ENCODE results near the gene LEO1.
"Not testable (repeated sequence)": the region's sequence is repeated elsewhere in the genome, so short reads cannot be mapped to it uniquely, and the experiment has no call there.

Gene LEO1

GRCh38 chr15:52003710-52004109 lies 32.1 kb upstream of the LEO1 start:
- DNase-seq (ENCODE audit: low read depth): no peak

- not testable (repeated sequence) for DNase-seq (ENCODE audit: low read depth)
These were observed 31.5 kb upstream of the LEO1 start for GRCh38 chr15:52003089-52003488.

GRCh38 chr15:52002351-52002750 lies 30.8 kb upstream of the LEO1 start:
- DNase-seq (ENCODE audit: low read depth): no peak

GRCh38 chr15:51992953-51993352 lies 21.4 kb upstream of the LEO1 start:
- no peak for DNase-seq (ENCODE audit: low read depth)

- no peak for DNase-seq (ENCODE audit: low read depth)
These were observed 19.6 kb upstream of the LEO1 start for GRCh38 chr15:51991141-51991540.

- DNase-seq (ENCODE audit: low read depth): no peak
These were observed 11.2 kb upstream of the LEO1 start for GRCh38 chr15:51982770-51983103.

GRCh38 chr15:51982013-51982769 lies 10.6 kb upstream of the LEO1 start:
- DNase-seq (ENCODE audit: low read depth): peak; percentile 7

GRCh38 chr15:51973775-51974174 lies 2.2 kb upstream of the LEO1 start:
- DNase-seq (ENCODE audit: low read depth): no peak

GRCh38 chr15:51973220-51973619 lies 1.6 kb upstream of the LEO1 start:
- DNase-seq (ENCODE audit: low read depth): no peak

- DNase-seq (ENCODE audit: low read depth): no peak
These were observed 575 bp downstream of the LEO1 start for GRCh38 chr15:51971032-51971374.

- DNase-seq (ENCODE audit: low read depth): no peak
These were observed 1.3 kb downstream of the LEO1 start for GRCh38 chr15:51970132-51970817.

GRCh38 chr15:51969728-51970127 lies 1.9 kb downstream of the LEO1 start:
- DNase-seq (ENCODE audit: low read depth): no peak

GRCh38 chr15:51967583-51967982 lies 4.0 kb downstream of the LEO1 start:
- no peak for DNase-seq (ENCODE audit: low read depth)

GRCh38 chr15:51966192-51966591 lies 5.4 kb downstream of the LEO1 start:
- no peak for DNase-seq (ENCODE audit: low read depth)

GRCh38 chr15:51965691-51966090 lies 5.9 kb downstream of the LEO1 start:
- DNase-seq (ENCODE audit: low read depth): no peak

- no peak for DNase-seq (ENCODE audit: low read depth)
These were observed 16.1 kb downstream of the LEO1 start for GRCh38 chr15:51955504-51955903.

GRCh38 chr15:51952805-51953204 lies 18.8 kb downstream of the LEO1 start:
- DNase-seq (ENCODE audit: low read depth): no peak

GRCh38 chr15:51947124-51947523 lies 24.5 kb downstream of the LEO1 start:
- no peak for DNase-seq (ENCODE audit: low read depth)

GRCh38 chr15:51939216-51939615 lies 32.4 kb downstream of the LEO1 start:
- no peak for DNase-seq (ENCODE audit: low read depth)

GRCh38 chr15:51938286-51938685 lies 33.3 kb downstream of the LEO1 start:
- no peak for DNase-seq (ENCODE audit: low read depth)

- DNase-seq (ENCODE audit: low read depth): no peak
These were observed 35.5 kb downstream of the LEO1 start for GRCh38 chr15:51936105-51936478.

- no peak for DNase-seq (ENCODE audit: low read depth)
These were observed 36.0 kb downstream of the LEO1 start for GRCh38 chr15:51935466-51936104.

GRCh38 chr15:51932161-51932560 lies 39.4 kb downstream of the LEO1 start:
- DNase-seq (ENCODE audit: low read depth): no peak

GRCh38 chr15:51931638-51932037 lies 39.9 kb downstream of the LEO1 start:
- no peak for DNase-seq (ENCODE audit: low read depth)

All from activated gamma-delta T cell treated with anti-CD3 and anti-CD28 coated beads, Interleukin-2, amount 50 U/mL, for 16 hours (primary cell).